Lower leg skin (tissue), 4 donors: ENCODE results near the gene ZGLP1. TPM values are rescaled to one million over a fixed set of nuclear protein-coding genes. Genes with fewer than 3 reads are reported as not detected.

Experiments
- DNase-seq, 2 donors: peaks; one replicate each; pipeline ENCODE4 v3.0.0-alpha.2; 2019; ENCODE audit warnings: low spot score in 2 of 2
- H3K4me3 ChIP-seq: fragments of 200-600 bp; sonication (generic); 2 replicates; pipeline ENCODE4 v1.5.1; 2017; ENCODE audit warnings: mild to moderate bottlenecking, low read depth; ENCODE audit not compliant: poor library complexity, severe bottlenecking
- POLR2A ChIP-seq, 2 donors: fragments of 450-650 bp; IDR thresholded peaks; one replicate each; pipeline ENCODE4 v1.6.1; 2016 to 2017; ENCODE audit warnings: antibody characterized with exemption in 2 of 2, mild to moderate bottlenecking in 1 of 2, moderate library complexity in 1 of 2
- WGBS, 2 donors: methylation state at CpG; one replicate each; pipeline ENCODE4 v1.1.5; 2018; 5-methylcytosine and 5-hydroxymethylcytosine counted together
- intact Hi-C: fragments of 100-400 bp; cut with DNase I; formaldehyde crosslinking; loops from one replicate; pipeline ENCODE4 v1.15.0; 2023; ENCODE audit warnings: low total_unique reads
- total RNA-seq, 4 donors: library from RNA; depleted of rRNA; stranded (reverse); fragments of >200 nt; gene quantifications; one replicate each; pipeline ENCODE4 v1.1.0, GENCODE V29; 2016
- TF ChIP-seq, protein P1 (sequence below), 3 donors: fragments of 450-650 bp; IDR thresholded peaks; one replicate each; pipeline ENCODE4 v1.5.1; 2016; ENCODE audit warnings: antibody characterized with exemption in 3 of 3, mild to moderate bottlenecking in 3 of 3, moderate library complexity in 2 of 3

Gene ZGLP1
- total RNA-seq = 1 to 10 TPM in 3 of 4 donors, not detected in 1; 2.2 to 3.8 (median 2.8) TPM

DNA sequence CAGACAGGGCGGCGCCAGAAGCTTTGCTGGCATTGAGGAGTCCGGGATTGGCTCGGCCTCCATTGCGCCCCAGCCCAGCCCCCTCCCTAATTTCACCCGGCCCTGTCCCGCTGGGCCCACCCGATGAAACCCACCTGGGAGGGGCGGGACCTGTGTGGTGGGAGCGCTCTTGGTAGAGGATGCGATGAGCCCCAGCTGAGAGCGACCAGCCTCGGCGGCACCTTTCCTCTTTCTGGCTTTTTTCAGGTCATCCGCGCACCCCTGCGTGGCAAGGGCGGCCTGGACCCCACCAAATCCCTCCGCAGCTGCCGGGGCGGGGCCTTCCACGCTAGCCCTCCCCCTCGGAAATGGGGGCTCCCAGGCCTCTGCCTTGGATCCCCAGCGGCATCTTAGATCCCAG is at the start of gene ZGLP1:
TSS of gene ZGLP1 (minus strand) at position 393 of the 400 bp plus-strand sequence.
- DNase-seq = no peak
- TF ChIP-seq POLR2A (IDR thresholded peaks at IDR 0.05) = no peak
- TF ChIP-seq, protein P1, sequence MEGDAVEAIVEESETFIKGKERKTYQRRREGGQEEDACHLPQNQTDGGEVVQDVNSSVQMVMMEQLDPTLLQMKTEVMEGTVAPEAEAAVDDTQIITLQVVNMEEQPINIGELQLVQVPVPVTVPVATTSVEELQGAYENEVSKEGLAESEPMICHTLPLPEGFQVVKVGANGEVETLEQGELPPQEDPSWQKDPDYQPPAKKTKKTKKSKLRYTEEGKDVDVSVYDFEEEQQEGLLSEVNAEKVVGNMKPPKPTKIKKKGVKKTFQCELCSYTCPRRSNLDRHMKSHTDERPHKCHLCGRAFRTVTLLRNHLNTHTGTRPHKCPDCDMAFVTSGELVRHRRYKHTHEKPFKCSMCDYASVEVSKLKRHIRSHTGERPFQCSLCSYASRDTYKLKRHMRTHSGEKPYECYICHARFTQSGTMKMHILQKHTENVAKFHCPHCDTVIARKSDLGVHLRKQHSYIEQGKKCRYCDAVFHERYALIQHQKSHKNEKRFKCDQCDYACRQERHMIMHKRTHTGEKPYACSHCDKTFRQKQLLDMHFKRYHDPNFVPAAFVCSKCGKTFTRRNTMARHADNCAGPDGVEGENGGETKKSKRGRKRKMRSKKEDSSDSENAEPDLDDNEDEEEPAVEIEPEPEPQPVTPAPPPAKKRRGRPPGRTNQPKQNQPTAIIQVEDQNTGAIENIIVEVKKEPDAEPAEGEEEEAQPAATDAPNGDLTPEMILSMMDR (IDR thresholded peaks at IDR 0.05) = no peak
- WGBS, 2 donors = 91 to 94% methylated on average over 20 to 24 of the region's 24 CpGs

GRCh38 chr19:10356431-10356830 is 46.8 kb upstream of the ZGLP1 start:
- WGBS, 2 donors = 94 to 95% methylated on average over 12 of the region's 12 CpGs
- no peak for DNase-seq
- intact Hi-C loops = no loop called here
- H3K4me3 ChIP-seq = no peak overlapping the region
- no peak for TF ChIP-seq POLR2A (IDR thresholded peaks at IDR 0.05)
- TF ChIP-seq, protein P1 (IDR thresholded peaks at IDR 0.05) = no peak

More for the DNA sequence above, at the start of gene ZGLP1:
- intact Hi-C loops = no loop called here
- H3K4me3 ChIP-seq = no peak within 1 kb of the TSS

- DNase-seq = no peak
These were observed 44.3 kb upstream of the ZGLP1 start for GRCh38 chr19:10353793-10354391.

DNA sequence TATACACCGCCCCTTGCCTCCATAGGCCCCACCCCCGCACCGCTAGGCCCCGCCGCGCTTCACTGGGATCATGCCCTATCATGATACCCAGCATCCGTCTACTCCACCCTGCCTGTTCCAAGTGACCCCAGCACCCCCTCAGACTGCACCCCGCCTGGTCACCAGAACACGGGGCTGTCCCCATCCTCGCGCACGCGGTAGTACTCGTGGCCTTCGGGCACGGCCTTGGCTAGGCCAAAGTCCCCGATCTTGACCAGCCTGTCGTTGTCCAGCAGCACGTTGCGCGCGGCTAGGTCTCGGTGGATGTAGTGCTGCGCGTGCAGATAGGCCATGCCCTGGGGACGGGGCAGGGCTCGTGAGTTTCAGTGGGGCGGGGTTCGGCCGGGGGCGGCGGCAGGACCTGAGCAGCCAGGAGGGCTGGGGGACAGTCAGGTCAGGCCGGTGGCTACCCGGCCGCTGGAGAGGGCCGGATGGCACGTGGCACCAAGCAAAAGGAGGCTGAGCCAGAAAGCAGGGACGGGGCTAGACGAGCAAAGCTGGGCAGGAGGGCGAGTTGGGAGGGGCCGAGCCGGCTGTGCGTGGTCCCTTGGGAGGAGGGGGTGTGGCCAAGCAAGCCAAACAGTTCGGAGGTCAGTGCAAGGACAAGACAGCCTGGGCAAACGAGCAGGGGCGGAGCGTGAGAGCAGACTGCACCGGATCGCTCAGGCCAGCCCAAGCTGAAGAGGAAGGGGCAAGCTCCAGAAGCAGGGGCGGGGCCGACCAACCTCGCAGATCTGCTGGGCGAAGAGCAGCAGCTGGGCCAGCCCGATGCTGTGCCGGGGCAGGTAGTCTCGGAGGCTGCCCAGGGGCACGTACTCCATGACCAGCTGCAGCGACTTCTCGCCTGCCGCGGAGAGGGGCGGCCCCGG is 43.4 kb upstream of the ZGLP1 start:
- H3K4me3 ChIP-seq = no peak overlapping the region
- TF ChIP-seq, protein P1 (IDR thresholded peaks at IDR 0.05) = no peak
- TF ChIP-seq POLR2A (IDR thresholded peaks at IDR 0.05) = no peak
- 79 to 82% methylated on average over 49 to 63 of the region's 63 CpGs for WGBS, 2 donors
- DNase-seq = peak in 1 of 2 donors; percentile 22
- intact Hi-C loops = no loop called here

More at GRCh38 chr19:10353793-10354391, 44.3 kb upstream of the ZGLP1 start:
- TF ChIP-seq, protein P1 (IDR thresholded peaks at IDR 0.05) = no peak
- no peak for TF ChIP-seq POLR2A (IDR thresholded peaks at IDR 0.05)
- intact Hi-C loops = no loop called here
- 85 to 86% methylated on average over 28 to 32 of the region's 32 CpGs for WGBS, 2 donors
- no peak overlapping the region for H3K4me3 ChIP-seq

DNA sequence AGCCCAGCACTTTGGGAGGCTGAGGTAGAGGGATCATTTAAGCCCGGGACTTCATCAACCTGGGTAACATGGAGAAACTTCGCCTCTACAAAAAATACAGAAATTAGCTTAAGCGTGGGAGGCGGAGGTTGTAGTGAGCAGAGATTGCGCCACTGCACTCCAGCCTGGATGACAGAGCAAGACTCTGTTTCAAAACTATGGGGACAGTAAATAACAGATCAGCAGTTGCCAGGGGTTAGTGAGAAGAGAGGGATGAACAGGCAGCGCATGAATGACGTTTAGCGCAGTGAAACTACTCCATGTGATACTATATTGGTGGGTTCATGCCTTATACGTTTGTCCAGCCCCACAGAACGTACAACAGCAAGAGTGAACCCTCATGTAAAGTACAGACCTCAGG is 36.9 kb upstream of the ZGLP1 start:
- intact Hi-C loops = no loop called here
- no peak for DNase-seq
- H3K4me3 ChIP-seq = no peak overlapping the region
- TF ChIP-seq, protein P1 (IDR thresholded peaks at IDR 0.05) = no peak
- TF ChIP-seq POLR2A (IDR thresholded peaks at IDR 0.05) = no peak
- WGBS, 2 donors = 66 to 77% methylated on average over 10 of the region's 10 CpGs
